ENCODE measurements around the gene LRRIQ4.

GRCh38 chr3:169855514-169855913, 42.8 kb downstream of the LRRIQ4 start:
- TF ChIP-seq ZNF70 (CRISPR knock-in tag; IDR thresholded peaks at IDR 0.05) = no peak
- no peak for TF ChIP-seq RARB (CRISPR knock-in tag; IDR thresholded peaks at IDR 0.05)
